Measurements from ENCODE around the gene CD53. TPM values are rescaled to one million over a fixed set of nuclear protein-coding genes. Genes with fewer than 3 reads are reported as not detected.

The CD53 gene
- polyA plus RNA-seq, 3 donors, result 826 to 1,222 (median 1,107) TPM

DNA sequence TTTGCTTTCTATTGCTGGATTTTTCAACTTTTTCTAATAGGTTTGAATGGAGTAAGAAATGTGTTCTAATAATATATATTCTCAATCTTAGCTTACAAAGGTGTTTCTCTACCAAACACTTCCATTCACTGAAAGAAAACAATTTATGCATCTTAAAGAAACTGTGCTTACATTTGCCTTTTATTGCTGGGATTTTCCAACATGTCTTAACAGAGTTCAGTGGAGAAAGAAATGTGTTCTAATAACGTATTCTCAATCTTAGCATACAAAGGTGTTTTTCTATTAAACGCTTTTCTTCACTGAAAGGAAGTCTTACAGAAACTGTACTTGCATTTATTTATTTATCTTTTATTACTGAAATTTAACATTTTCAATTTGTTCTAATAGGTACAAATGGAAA lies 5.6 kb downstream of the CD53 start:
- H3K9me3 Mint-ChIP-seq, result peaks cover 0 to 2% (median 0%) of the 10 kb centered on the region in 7 donors
- Histone ChIP-seq H3K9me3 (replicated peaks in 1 of 2; ENCODE audit: control insufficient read depth in 1 of 2, insufficient read depth in 1 of 2, low read length in 2 of 2) (no peaks in the 10 kb centered on the region), H4K20me1 (ENCODE audit: insufficient read depth, low read length) (peaks cover 99% of the 10 kb centered on the region), H3K36me3 (replicated peaks in 1 of 2; ENCODE audit: control insufficient read depth in 1 of 2, insufficient read depth in 2 of 2, low read length in 2 of 2) (peaks cover 2 to 26% of the 10 kb centered on the region in 2 donors), H3K27me3 (ENCODE audit: control insufficient read depth in 2 of 2, insufficient read depth in 2 of 2, low read length in 2 of 2) (no peaks in the 10 kb centered on the region), H3K9ac (ENCODE audit: insufficient read depth, low read length, poor library complexity, severe bottlenecking) (no peak overlapping the region), H3K79me2 (ENCODE audit: insufficient read depth, low read length) (peaks cover 100% of the 10 kb centered on the region), H3K27ac (ENCODE audit: low read depth in 1 of 2, low read length in 2 of 2) (peak overlapping the region in 1 of 2 donors; percentile 94), H3K4me3 (replicated peaks in 1 of 3; ENCODE audit: low read depth in 2 of 3, low read length in 3 of 3) (peak overlapping the region in 1 of 3 experiments; percentile 98), H3K4me2 (replicated peaks; ENCODE audit: extremely low read depth, low read length, poor library complexity, severe bottlenecking) (peak overlapping the region; percentile 97), H3K4me1 (ENCODE audit: control insufficient read depth in 1 of 2, insufficient read depth in 2 of 2, low read length in 2 of 2) (peaks cover 47 to 87% of the 10 kb centered on the region in 2 donors), H2AFZ (ENCODE audit: insufficient read depth, low read depth, low read length, poor library complexity, severe bottlenecking) (no peak overlapping the region)
- H3K4me1 Mint-ChIP-seq, result peaks cover 79% of the 10 kb centered on the region
- no peak for TF ChIP-seq CTCF (IDR thresholded peaks at IDR 0.05)
- WGBS (ENCODE audit: insufficient coverage), result no CpG with 5 or more reads among the region's 2 CpGs
- H3K27me3 Mint-ChIP-seq (ENCODE audit: low read depth in 3 of 3), result peaks cover 0 to 3% (median 0%) of the 10 kb centered on the region in 3 donors
- peak overlapping the region in 2 of 7 donors; percentile 37 to 95 for H3K27ac Mint-ChIP-seq
- intact Hi-C loops (cut with micrococcal nuclease), result loop anchor here (5.0 to 10.0 kb wide), 3 partner anchors 86 to 324 kb away; partner anchors contain the start of genes DENND2D (in 1 of the 2) and LRIF1 (in 1 of the 2)
- no peak overlapping the region for H3K4me3 Mint-ChIP-seq
- DNase-seq, result peak in 1 of 3 donors; percentile 32
- peaks cover 40 to 44% of the 10 kb centered on the region in 2 donors for H3K36me3 Mint-ChIP-seq

- peaks cover 100% of the 10 kb centered on the region for H3K79me2 ChIP-seq (ENCODE audit: insufficient read depth, low read length)
- H3K9me3 Mint-ChIP-seq, result peaks cover 0 to 2% (median 0%) of the 10 kb centered on the region in 7 donors
- no peak overlapping the region for H2AFZ ChIP-seq (ENCODE audit: insufficient read depth, low read depth, low read length, poor library complexity, severe bottlenecking)
- peak overlapping the region in 1 of 3 experiments; percentile 98 for H3K4me3 ChIP-seq (replicated peaks in 1 of 3; ENCODE audit: low read depth in 2 of 3, low read length in 3 of 3)
- no peak overlapping the region for H3K9ac ChIP-seq (ENCODE audit: insufficient read depth, low read length, poor library complexity, severe bottlenecking)
- intact Hi-C loops (cut with micrococcal nuclease), result loop anchor here (5.0 to 10.0 kb wide), 3 partner anchors 86 to 323 kb away; partner anchors contain the start of genes DENND2D (in 1 of the 2) and LRIF1 (in 1 of the 2)
- H3K36me3 Mint-ChIP-seq, result peaks cover 40 to 44% of the 10 kb centered on the region in 2 donors
- no peaks in the 10 kb centered on the region for H3K27me3 ChIP-seq (ENCODE audit: control insufficient read depth in 2 of 2, insufficient read depth in 2 of 2, low read length in 2 of 2)
- H4K20me1 ChIP-seq (ENCODE audit: insufficient read depth, low read length), result peaks cover 100% of the 10 kb centered on the region
- H3K4me3 Mint-ChIP-seq, result no peak overlapping the region
- peaks cover 82% of the 10 kb centered on the region for H3K4me1 Mint-ChIP-seq
- H3K4me1 ChIP-seq (ENCODE audit: control insufficient read depth in 1 of 2, insufficient read depth in 2 of 2, low read length in 2 of 2), result peaks cover 47 to 88% of the 10 kb centered on the region in 2 donors
- peaks cover 0 to 3% (median 0%) of the 10 kb centered on the region in 3 donors for H3K27me3 Mint-ChIP-seq (ENCODE audit: low read depth in 3 of 3)
- no peak for DNase-seq
- H3K36me3 ChIP-seq (replicated peaks in 1 of 2; ENCODE audit: control insufficient read depth in 1 of 2, insufficient read depth in 2 of 2, low read length in 2 of 2), result peaks cover 2 to 26% of the 10 kb centered on the region in 2 donors
- H3K27ac ChIP-seq (ENCODE audit: low read depth in 1 of 2, low read length in 2 of 2), result peak overlapping the region in 1 of 2 donors; percentile 94
- peak overlapping the region; percentile 58 for H3K4me2 ChIP-seq (replicated peaks; ENCODE audit: extremely low read depth, low read length, poor library complexity, severe bottlenecking)
- peak overlapping the region in 6 of 7 donors; percentile 14 to 98 (median 96) for H3K27ac Mint-ChIP-seq
- no peaks in the 10 kb centered on the region for H3K9me3 ChIP-seq (replicated peaks in 1 of 2; ENCODE audit: control insufficient read depth in 1 of 2, insufficient read depth in 1 of 2, low read length in 2 of 2)
- 100% methylated on average over 3 of the region's 3 CpGs for WGBS (ENCODE audit: insufficient coverage)
- TF ChIP-seq CTCF (IDR thresholded peaks at IDR 0.05), result no peak
Observed at GRCh38 chr1:110878993-110879392, 6.0 kb downstream of the CD53 start.
